CD14-positive monocyte (primary cell): ENCODE data around the gene STON1. TPM values are rescaled to one million over a fixed set of nuclear protein-coding genes. Genes with fewer than 3 reads are reported as not detected.

Experiments used
- DNase-seq, 3 donors: peaks; one replicate each; pipeline ENCODE4 v3.0.0-alpha.2; 2011 to 2022
- H2AFZ ChIP-seq: 2 replicates; pipeline ENCODE4 v1.6.0; 2012; ENCODE audit warnings: mild to moderate bottlenecking, low read depth, low read length, inconsistent platforms; ENCODE audit not compliant: insufficient read depth, poor library complexity, severe bottlenecking
- H3K27ac ChIP-seq, 2 donors: 1 replicate in 1 of 2; 2 replicates in 1 of 2; pipeline ENCODE4 v1.5.1; 2012 to 2013; ENCODE audit warnings: low read length in 2 of 2, control low read depth in 1 of 2, inconsistent platforms in 1 of 2, low read depth in 1 of 2, mild to moderate bottlenecking in 1 of 2
- H3K27me3 ChIP-seq, 2 donors: one replicate each; pipeline versions ENCODE4 v1.6.0 to v1.6.1; 2011 to 2013; ENCODE audit warnings: low read length in 2 of 2; ENCODE audit not compliant: control insufficient read depth in 2 of 2, insufficient read depth in 2 of 2
- H3K36me3 ChIP-seq, 2 donors: replicated peaks in 1 of 2; 1 replicate in 1 of 2; 2 replicates in 1 of 2; pipeline versions ENCODE4 v1.5.1 to v1.6.1; 2012 to 2013; ENCODE audit warnings: low read length in 2 of 2, control low read depth in 1 of 2, inconsistent platforms in 1 of 2, mild to moderate bottlenecking in 1 of 2; ENCODE audit not compliant: insufficient read depth in 2 of 2, control insufficient read depth in 1 of 2
- H3K4me1 ChIP-seq, 2 donors: 1 replicate in 1 of 2; 2 replicates in 1 of 2; pipeline versions ENCODE4 v1.5.1 to v1.6.1; 2012 to 2013; ENCODE audit warnings: low read length in 2 of 2, control low read depth in 1 of 2, inconsistent platforms in 1 of 2, mild to moderate bottlenecking in 1 of 2, moderate library complexity in 1 of 2; ENCODE audit not compliant: insufficient read depth in 2 of 2, control insufficient read depth in 1 of 2
- H3K4me2 ChIP-seq: replicated peaks from 2 replicates; pipeline ENCODE3; 2012; ENCODE audit warnings: low read length, moderate library complexity, mild to moderate bottlenecking; ENCODE audit not compliant: poor library complexity, severe bottlenecking; ENCODE audit errors: extremely low read depth
- H3K4me3 ChIP-seq, 3 experiments: fragments of 200-600 bp in 1 of 3; sonication (generic) in 1 of 3; replicated peaks in 1 of 3; 1 replicate in 2 of 3; 2 replicates in 1 of 3; pipeline ENCODE4 v1.5.1; 2011 to 2013; ENCODE audit warnings: low read length in 3 of 3, mild to moderate bottlenecking in 3 of 3, control low read depth in 2 of 3, low read depth in 2 of 3, inconsistent platforms in 1 of 3, moderate library complexity in 1 of 3
- H3K79me2 ChIP-seq: 2 replicates; pipeline ENCODE4 v1.6.0; 2012; ENCODE audit warnings: mild to moderate bottlenecking, control low read depth, inconsistent platforms, low read length, moderate library complexity; ENCODE audit not compliant: insufficient read depth
- H3K9ac ChIP-seq: 2 replicates; pipeline ENCODE4 v1.6.0; 2017; ENCODE audit warnings: low read length, mild to moderate bottlenecking; ENCODE audit not compliant: insufficient read depth, poor library complexity, severe bottlenecking
- H3K9me3 ChIP-seq, 2 donors: replicated peaks in 1 of 2; 1 replicate in 1 of 2; 2 replicates in 1 of 2; pipeline versions ENCODE4 v1.5.1 to v1.6.1; 2012 to 2013; ENCODE audit warnings: low read length in 2 of 2, control low read depth in 1 of 2; ENCODE audit not compliant: control insufficient read depth in 1 of 2, insufficient read depth in 1 of 2
- H4K20me1 ChIP-seq: 2 replicates; pipeline ENCODE4 v1.6.0; 2012; ENCODE audit warnings: mild to moderate bottlenecking, low read length, control low read depth, moderate library complexity; ENCODE audit not compliant: insufficient read depth
- H3K27ac Mint-ChIP-seq, 7 donors: one replicate each; pipeline ENCODE4 v1.8.0; 2020; ENCODE audit warnings: mild to moderate bottlenecking in 7 of 7, mixed read lengths in 7 of 7, moderate library complexity in 6 of 7, inconsistent platforms in 2 of 7
- H3K27me3 Mint-ChIP-seq, 3 donors: one replicate each; pipeline ENCODE4 v1.8.0; 2021 to 2022; ENCODE audit warnings: low read depth in 3 of 3, mild to moderate bottlenecking in 3 of 3, mixed read lengths in 3 of 3, moderate library complexity in 3 of 3, inconsistent platforms in 1 of 3
- H3K36me3 Mint-ChIP-seq, 2 donors: one replicate each; pipeline ENCODE4 v1.8.0; 2020; ENCODE audit warnings: mixed read lengths in 2 of 2, inconsistent platforms in 1 of 2, mild to moderate bottlenecking in 1 of 2
- H3K4me1 Mint-ChIP-seq: one replicate; pipeline ENCODE4 v1.8.0; 2020; ENCODE audit warnings: mild to moderate bottlenecking, mixed read lengths
- H3K4me3 Mint-ChIP-seq, 2 donors: one replicate each; pipeline ENCODE4 v1.8.0; 2020; ENCODE audit warnings: mild to moderate bottlenecking in 2 of 2, mixed read lengths in 2 of 2, moderate library complexity in 1 of 2
- H3K9me3 Mint-ChIP-seq, 7 donors: one replicate each; pipeline ENCODE4 v1.8.0; 2020 to 2022; ENCODE audit warnings: mixed read lengths in 7 of 7, mild to moderate bottlenecking in 6 of 7, moderate library complexity in 6 of 7, inconsistent platforms in 2 of 7
- CTCF ChIP-seq: fragments of 200-600 bp; IDR thresholded peaks from one replicate; pipeline ENCODE4 v1.8.0; 2022; ENCODE audit warnings: antibody characterized with exemption, mild to moderate bottlenecking
- WGBS: methylation state at CpG from one replicate; pipeline ENCODE4 v1.1.5; 2013; ENCODE audit warnings: missing lambda C conversion rate; ENCODE audit not compliant: insufficient coverage; 5-methylcytosine and 5-hydroxymethylcytosine counted together
- intact Hi-C, 2 donors: fragments of 100-400 bp; cut with micrococcal nuclease; formaldehyde crosslinking; loops; one replicate each; pipeline versions ENCODE4 v1.15.0 to v1.15.1; 2023
- polyA plus RNA-seq, 3 donors: library from polyadenylated mRNA; depleted of rRNA in 1 of 3; unstranded in 2 of 3; stranded (reverse) in 1 of 3; fragments of 300-500 nt in 2 of 3; fragments of >200 nt in 1 of 3; fragmentation: Illumina TruSeq in 2 of 3; gene quantifications; 1 replicate in 2 of 3; 2 replicates in 1 of 3; pipeline ENCODE4 v1.2.3, GENCODE V29; 2012 to 2021

Gene STON1
- polyA plus RNA-seq, 3 donors: 0.12 to 0.33 TPM; not detected in 1

GRCh38 chr2:48532174-48532573 is 2.2 kb downstream of the STON1 start:
- Histone ChIP-seq H4K20me1 (peaks cover 4% of the 10 kb centered on the region), H3K36me3 (no peaks in the 10 kb centered on the region), H3K4me2 (no peak overlapping the region), H3K4me3 (no peak overlapping the region), H3K9me3 (no peaks in the 10 kb centered on the region), H3K79me2 (no peaks in the 10 kb centered on the region), H3K27me3 (peaks cover 0 to 4% of the 10 kb centered on the region in 2 donors), H2AFZ (no peak overlapping the region), H3K27ac (no peak overlapping the region), H3K9ac (no peak overlapping the region), H3K4me1 (peaks cover 11 to 14% of the 10 kb centered on the region in 2 donors)
- no peak for TF ChIP-seq CTCF
- Mint-ChIP-seq H3K36me3 (peaks cover 0 to 5% of the 10 kb centered on the region in 2 donors), H3K4me1 (peaks cover 25% of the 10 kb centered on the region), H3K9me3 (peaks cover 0 to 3% (median 0%) of the 10 kb centered on the region in 7 donors), H3K27me3 (peaks cover 9 to 21% (median 13%) of the 10 kb centered on the region in 3 donors), H3K27ac (no peak overlapping the region), H3K4me3 (no peak overlapping the region)
- DNase-seq: no peak
- no CpG with 5 or more reads among the region's 7 CpGs for WGBS
- intact Hi-C loops: no loop called here

- H4K20me1 ChIP-seq: peaks cover 4% of the 10 kb centered on the region
- no peaks in the 10 kb centered on the region for H3K79me2 ChIP-seq
- peaks cover 0 to 4% of the 10 kb centered on the region in 2 donors for H3K27me3 ChIP-seq
- Mint-ChIP-seq H3K4me3 (no peak overlapping the region), H3K9me3 (peaks cover 0 to 3% (median 0%) of the 10 kb centered on the region in 7 donors), H3K4me1 (peaks cover 25% of the 10 kb centered on the region), H3K27me3 (peaks cover 9 to 21% (median 11%) of the 10 kb centered on the region in 3 donors), H3K27ac (peak overlapping the region in 2 of 7 donors; percentile 3 to 24), H3K36me3 (peaks cover 0 to 5% of the 10 kb centered on the region in 2 donors)
- H3K9me3 ChIP-seq: no peaks in the 10 kb centered on the region
- no peak overlapping the region for H3K9ac ChIP-seq
- no peak overlapping the region for H3K4me2 ChIP-seq
- no peak overlapping the region for H2AFZ ChIP-seq
- H3K27ac ChIP-seq: no peak overlapping the region
- DNase-seq: no peak
- TF ChIP-seq CTCF: no peak
- peaks cover 11 to 14% of the 10 kb centered on the region in 2 donors for H3K4me1 ChIP-seq
- H3K36me3 ChIP-seq: no peaks in the 10 kb centered on the region
- 100% methylated on average over 5 of the region's 5 CpGs for WGBS
- intact Hi-C loops: no loop called here
- H3K4me3 ChIP-seq: no peak overlapping the region
Observed at GRCh38 chr2:48532824-48533223, 2.9 kb downstream of the STON1 start.
